Stimulated activated CD4-positive, alpha-beta T cell treated with anti-CD3 and anti-CD28 coated beads, Interleukin-12 subunit alpha, Interleukin-12 subunit beta, amount 100 ng/mL, for 48 hours (primary cell): ENCODE measurements around the gene HHATL.

Source experiments
- DNase-seq, 3 donors: peaks; one replicate each; pipeline ENCODE4 v3.0.0-alpha.2; 2020; ENCODE audit warnings: low read depth in 2 of 3, low spot score in 1 of 3

Gene HHATL

GRCh38 chr3:42685891-42686820 is 16.4 kb downstream of the HHATL start:
- no peak for DNase-seq

GRCh38 chr3:42685363-42685881 is 17.2 kb downstream of the HHATL start, which contains the start of gene KLHL40:
Gene KLHL40, plus strand, starts transcription at chr3:42685537. Its CDS starts 82 bp downstream, at chr3:42685619.
- DNase-seq, result no peak

- no peak for DNase-seq
Observed at GRCh38 chr3:42684632-42685362, 17.8 kb downstream of the HHATL start.

GRCh38 chr3:42683875-42684598 is 18.6 kb downstream of the HHATL start:
- peak; percentile 48 to 58 (median 56) for DNase-seq

GRCh38 chr3:42682301-42683070 is 20.1 kb downstream of the HHATL start:
- DNase-seq, result no peak

GRCh38 chr3:42681361-42682038 is 21.1 kb downstream of the HHATL start:
- no peak for DNase-seq

- no peak for DNase-seq
Observed at GRCh38 chr3:42680806-42681205, 21.8 kb downstream of the HHATL start.

- no peak for DNase-seq
Observed at GRCh38 chr3:42680271-42680670, 22.3 kb downstream of the HHATL start.

GRCh38 chr3:42678447-42678846 is 24.2 kb downstream of the HHATL start:
- DNase-seq, result no peak

GRCh38 chr3:42675909-42676308 is 26.7 kb downstream of the HHATL start:
- DNase-seq, result no peak

- no peak for DNase-seq
Observed at GRCh38 chr3:42674146-42674545, 28.5 kb downstream of the HHATL start.

- DNase-seq, result no peak
Observed at GRCh38 chr3:42673082-42673481, 29.5 kb downstream of the HHATL start.

GRCh38 chr3:42672515-42672914 is 30.1 kb downstream of the HHATL start:
- DNase-seq, result no peak

- no peak for DNase-seq
Observed at GRCh38 chr3:42670670-42671069, 31.9 kb downstream of the HHATL start.

- no peak for DNase-seq
Observed at GRCh38 chr3:42670051-42670576, 32.5 kb downstream of the HHATL start.

GRCh38 chr3:42668793-42669217 is 33.8 kb downstream of the HHATL start:
- DNase-seq, result no peak

GRCh38 chr3:42668413-42668760 is 34.2 kb downstream of the HHATL start:
- DNase-seq, result no peak

GRCh38 chr3:42667523-42668412 is 34.8 kb downstream of the HHATL start:
- no peak for DNase-seq

- no peak for DNase-seq
Observed at GRCh38 chr3:42667096-42667522, 35.5 kb downstream of the HHATL start.
